Caco-2 (cell line): Measurements from ENCODE around the gene STK32C. TPM values are rescaled to one million over a fixed set of nuclear protein-coding genes. Genes with fewer than 3 reads are reported as not detected.

Experiments used
- BruUV-seq: library from RNA; stranded (reverse); fragments of 400-500 nt; replicated peaks from 2 replicates; lab custom pipeline; 2021; lab: Mats Ljungman, UMichigan
- CTCF ChIA-PET: fragments of 300-600 bp; sonication (Branson Sonifier 250); formaldehyde crosslinking; loops from one replicate; lab custom pipeline; 2022; ENCODE audit warnings: antibody characterized with exemption; lab: Charles Lee
- POLR2A ChIA-PET: fragments of 300-600 bp; sonication (Branson Sonifier 250); formaldehyde crosslinking; loops from one replicate; lab custom pipeline; 2022; ENCODE audit warnings: antibody characterized with exemption; lab: Charles Lee
- DNase-seq, 2 experiments: peaks; one replicate each; pipeline versions ENCODE4 v3.0.0 to v3.0.0-alpha.2; 2020 to 2022
- H3K27me3 ChIP-seq: replicated peaks from 2 replicates; pipeline ENCODE4 v1.6.0; 2011; ENCODE audit warnings: low read length; ENCODE audit not compliant: control insufficient read depth, insufficient read depth
- H3K36me3 ChIP-seq: 2 replicates; pipeline ENCODE4 v1.5.1; 2011; ENCODE audit warnings: low read length; ENCODE audit not compliant: control insufficient read depth, insufficient read depth
- H3K4me1 ChIP-seq: fragments of 250-450 bp; sonication (Bioruptor Pico); 2 replicates; pipeline ENCODE4 v1.5.1; 2020; ENCODE audit warnings: mild to moderate bottlenecking
- H3K4me3 ChIP-seq: 2 replicates; pipeline ENCODE4 v1.5.1; 2011; ENCODE audit warnings: low read depth, mild to moderate bottlenecking, control low read depth, low read length
- H3K9me3 ChIP-seq: fragments of 250-450 bp; sonication (Bioruptor Pico); 2 replicates; pipeline ENCODE4 v1.5.1; 2020; ENCODE audit warnings: mild to moderate bottlenecking, moderate library complexity
- H3K27ac Mint-ChIP-seq: one replicate; pipeline ENCODE4 v1.8.0; 2022; ENCODE audit warnings: mixed read lengths; ENCODE audit not compliant: unreplicated experiment
- H3K27me3 Mint-ChIP-seq: one replicate; pipeline ENCODE4 v1.8.0; 2022; ENCODE audit warnings: mixed read lengths; ENCODE audit not compliant: insufficient read depth, unreplicated experiment
- H3K36me3 Mint-ChIP-seq: one replicate; pipeline ENCODE4 v1.8.0; 2022; ENCODE audit warnings: mild to moderate bottlenecking, mixed read lengths; ENCODE audit not compliant: insufficient read depth, unreplicated experiment
- H3K4me1 Mint-ChIP-seq: one replicate; pipeline ENCODE4 v1.8.0; 2022; ENCODE audit warnings: low read depth, mixed read lengths; ENCODE audit not compliant: unreplicated experiment
- H3K4me3 Mint-ChIP-seq: one replicate; pipeline ENCODE4 v1.8.0; 2022; ENCODE audit warnings: mild to moderate bottlenecking, moderate library complexity, mixed read lengths; ENCODE audit not compliant: unreplicated experiment
- H3K9me3 Mint-ChIP-seq: one replicate; pipeline ENCODE4 v1.8.0; 2022; ENCODE audit warnings: mixed read lengths; ENCODE audit not compliant: unreplicated experiment
- CTCF ChIP-seq, 2 experiments: fragments of 200-600 bp in 1 of 2; IDR thresholded peaks; 1 replicate in 1 of 2; 2 replicates in 1 of 2; pipeline versions ENCODE4 v1.5.1 to v1.8.0; 2011 to 2022; ENCODE audit warnings: antibody characterized with exemption in 1 of 2, control low read depth in 1 of 2, inconsistent platforms in 1 of 2, low read depth in 1 of 2, low read length in 1 of 2, mild to moderate bottlenecking in 1 of 2, moderate library complexity in 1 of 2; ENCODE audit not compliant: insufficient read depth in 1 of 2, severe bottlenecking in 1 of 2, unreplicated experiment in 1 of 2
- intact Hi-C: fragments of 100-400 bp; cut with micrococcal nuclease; formaldehyde crosslinking; loops from one replicate; pipeline ENCODE4 v1.10.0; 2022; ENCODE audit not compliant: unreplicated experiment
- total RNA-seq: library from RNA; stranded (reverse); gene quantifications from 2 replicates; pipeline ENCODE4 v1.2.3, GENCODE V29; 2022

The STK32C gene
- total RNA-seq, 1 experiment from 2014 or later = 13.3 TPM

DNA sequence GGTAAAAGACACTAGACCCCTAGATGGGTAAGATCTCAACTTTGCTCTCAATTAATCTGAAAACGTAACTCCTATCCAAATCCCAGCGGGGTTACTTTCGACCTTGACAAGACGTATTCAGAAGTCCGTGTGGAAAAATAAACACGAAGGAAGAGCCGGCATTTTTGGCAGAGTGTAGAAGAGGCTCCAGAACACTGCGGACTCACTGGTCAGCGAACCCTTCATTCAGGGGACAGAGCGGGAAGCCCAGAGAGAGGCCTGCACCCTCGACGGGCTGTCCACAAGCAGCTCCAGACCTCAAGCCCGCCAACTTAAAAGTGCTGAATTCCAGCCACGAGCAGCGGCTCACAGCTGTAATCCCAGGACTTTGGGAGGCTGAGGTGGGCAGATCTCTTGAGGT is 66.3 kb downstream of the STK32C start:
- Histone ChIP-seq H3K9me3 (no peaks in the 10 kb centered on the region), H3K4me1 (no peaks in the 10 kb centered on the region), H3K4me3 (no peak overlapping the region), H3K36me3 (no peaks in the 10 kb centered on the region), H3K27me3 (no peaks in the 10 kb centered on the region)
- POLR2A ChIA-PET = no interaction called here
- no TSS peak for BruUV-seq
- TF ChIP-seq CTCF (IDR thresholded peaks at IDR 0.05; ENCODE audit: insufficient read depth in 1 of 2, low read depth in 1 of 2, low read length in 1 of 2, severe bottlenecking in 1 of 2, unreplicated experiment in 1 of 2) = no peak
- no peak overlapping the region for H3K4me3 Mint-ChIP-seq
- CTCF ChIA-PET = no interaction called here
- no peaks in the 10 kb centered on the region for H3K27me3 Mint-ChIP-seq
- no peak for DNase-seq
- no peaks in the 10 kb centered on the region for H3K4me1 Mint-ChIP-seq
- H3K36me3 Mint-ChIP-seq = no peaks in the 10 kb centered on the region
- intact Hi-C loops = no loop called here
- no peaks in the 10 kb centered on the region for H3K9me3 Mint-ChIP-seq
- H3K27ac Mint-ChIP-seq = no peak overlapping the region

DNA sequence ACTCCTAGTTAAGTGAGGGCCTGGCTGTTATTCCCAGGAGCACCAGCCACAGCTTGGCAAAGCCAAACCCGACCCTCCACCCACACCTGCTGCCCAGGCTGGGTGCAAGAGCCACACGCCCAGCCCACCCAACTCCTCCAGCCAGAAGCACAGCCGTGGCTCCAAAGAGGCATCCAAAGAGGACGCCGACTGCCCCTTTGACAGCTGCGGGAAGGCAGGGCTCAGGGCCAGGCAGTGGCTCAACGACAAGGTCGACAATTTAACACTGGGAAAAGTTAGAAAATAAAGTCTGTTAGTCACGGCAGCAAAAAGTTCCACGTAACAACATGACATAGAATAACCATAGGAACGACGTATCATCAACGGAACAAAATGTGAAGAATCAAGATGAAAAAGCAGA is 66.7 kb downstream of the STK32C start:
- Histone ChIP-seq H3K27me3 (no peaks in the 10 kb centered on the region), H3K36me3 (no peaks in the 10 kb centered on the region), H3K4me3 (no peak overlapping the region), H3K4me1 (no peaks in the 10 kb centered on the region), H3K9me3 (no peaks in the 10 kb centered on the region)
- H3K4me3 Mint-ChIP-seq = no peak overlapping the region
- no peak for DNase-seq
- no peaks in the 10 kb centered on the region for H3K9me3 Mint-ChIP-seq
- no peaks in the 10 kb centered on the region for H3K27me3 Mint-ChIP-seq
- POLR2A ChIA-PET = no interaction called here
- CTCF ChIA-PET = no interaction called here
- no peaks in the 10 kb centered on the region for H3K4me1 Mint-ChIP-seq
- intact Hi-C loops = no loop called here
- no peaks in the 10 kb centered on the region for H3K36me3 Mint-ChIP-seq
- BruUV-seq = no TSS peak
- no peak for TF ChIP-seq CTCF (IDR thresholded peaks at IDR 0.05; ENCODE audit: insufficient read depth in 1 of 2, low read depth in 1 of 2, low read length in 1 of 2, severe bottlenecking in 1 of 2, unreplicated experiment in 1 of 2)
- no peak overlapping the region for H3K27ac Mint-ChIP-seq

DNA sequence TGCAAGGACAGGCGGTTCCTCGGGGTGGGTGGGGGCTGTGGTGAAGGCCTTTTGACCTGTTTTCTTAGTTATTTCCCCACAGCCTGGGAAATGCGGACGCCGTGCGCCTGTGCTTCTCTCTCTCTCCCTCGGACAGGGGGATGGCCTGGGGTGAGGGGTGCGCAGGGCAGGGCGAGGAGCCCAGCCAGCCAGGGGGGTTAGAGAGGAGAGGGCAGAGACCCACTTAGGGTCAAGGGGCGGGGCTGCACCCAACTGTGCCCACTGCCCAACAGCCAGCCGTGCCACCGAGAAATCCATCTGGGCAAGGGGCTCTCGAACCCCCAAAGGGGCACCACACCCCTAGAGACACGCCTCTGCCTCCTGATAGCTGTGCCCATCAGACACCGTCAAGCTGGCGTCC is 67.2 kb downstream of the STK32C start:
- no peak for DNase-seq
- no peaks in the 10 kb centered on the region for H3K36me3 Mint-ChIP-seq
- H3K4me3 Mint-ChIP-seq = no peak overlapping the region
- Histone ChIP-seq H3K4me3 (no peak overlapping the region), H3K4me1 (no peaks in the 10 kb centered on the region), H3K27me3 (no peaks in the 10 kb centered on the region), H3K36me3 (no peaks in the 10 kb centered on the region), H3K9me3 (no peaks in the 10 kb centered on the region)
- no TSS peak for BruUV-seq
- CTCF ChIA-PET = no interaction called here
- no peak for TF ChIP-seq CTCF (IDR thresholded peaks at IDR 0.05; ENCODE audit: insufficient read depth in 1 of 2, low read depth in 1 of 2, low read length in 1 of 2, severe bottlenecking in 1 of 2, unreplicated experiment in 1 of 2)
- no peaks in the 10 kb centered on the region for H3K4me1 Mint-ChIP-seq
- no peak overlapping the region for H3K27ac Mint-ChIP-seq
- POLR2A ChIA-PET = no interaction called here
- H3K27me3 Mint-ChIP-seq = no peaks in the 10 kb centered on the region
- intact Hi-C loops = no loop called here
- H3K9me3 Mint-ChIP-seq = no peaks in the 10 kb centered on the region
